ENCODE results near the gene TRMT2A.
A peak's percentile ranks its signal among the peaks of the same experiment; 100 is the strongest.
"Not testable (repeated sequence)": the region's sequence is repeated elsewhere in the genome, so short reads cannot be mapped to it uniquely, and the experiment has no call there.

TRMT2A gene, protein sequence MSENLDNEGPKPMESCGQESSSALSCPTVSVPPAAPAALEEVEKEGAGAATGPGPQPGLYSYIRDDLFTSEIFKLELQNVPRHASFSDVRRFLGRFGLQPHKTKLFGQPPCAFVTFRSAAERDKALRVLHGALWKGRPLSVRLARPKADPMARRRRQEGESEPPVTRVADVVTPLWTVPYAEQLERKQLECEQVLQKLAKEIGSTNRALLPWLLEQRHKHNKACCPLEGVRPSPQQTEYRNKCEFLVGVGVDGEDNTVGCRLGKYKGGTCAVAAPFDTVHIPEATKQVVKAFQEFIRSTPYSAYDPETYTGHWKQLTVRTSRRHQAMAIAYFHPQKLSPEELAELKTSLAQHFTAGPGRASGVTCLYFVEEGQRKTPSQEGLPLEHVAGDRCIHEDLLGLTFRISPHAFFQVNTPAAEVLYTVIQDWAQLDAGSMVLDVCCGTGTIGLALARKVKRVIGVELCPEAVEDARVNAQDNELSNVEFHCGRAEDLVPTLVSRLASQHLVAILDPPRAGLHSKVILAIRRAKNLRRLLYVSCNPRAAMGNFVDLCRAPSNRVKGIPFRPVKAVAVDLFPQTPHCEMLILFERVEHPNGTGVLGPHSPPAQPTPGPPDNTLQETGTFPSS

GRCh38 chr22:20116951-20117632 is at the start of gene TRMT2A:
TRMT2A (minus strand) TSS chr22:20117226; CDS start chr22:20116906, 320 bp downstream.
- peak; percentile 99 for DNase-seq (ENCODE audit: low read depth, low spot score)

DNA sequence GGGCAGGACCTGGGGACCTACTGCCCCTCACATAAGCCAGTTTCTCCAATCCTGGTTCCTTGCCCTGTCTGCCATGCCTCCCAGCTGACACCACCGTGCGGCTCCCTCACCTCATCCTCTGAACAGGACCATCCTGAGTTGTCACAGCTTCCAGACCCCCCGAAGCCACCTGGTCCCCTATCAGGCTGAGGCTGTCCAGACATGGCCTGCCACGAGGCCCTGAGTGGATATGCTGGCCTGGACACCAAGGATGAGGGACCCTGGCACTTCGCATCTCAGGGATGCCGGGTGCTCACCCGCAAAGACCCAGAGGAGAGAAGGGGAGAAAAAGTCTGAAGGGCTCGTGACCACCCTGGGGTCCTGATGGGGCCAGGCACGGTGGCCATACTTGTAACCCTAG is 49.7 kb upstream of the TRMT2A start:
- no peak for DNase-seq (ENCODE audit: low read depth, low spot score)

DNA sequence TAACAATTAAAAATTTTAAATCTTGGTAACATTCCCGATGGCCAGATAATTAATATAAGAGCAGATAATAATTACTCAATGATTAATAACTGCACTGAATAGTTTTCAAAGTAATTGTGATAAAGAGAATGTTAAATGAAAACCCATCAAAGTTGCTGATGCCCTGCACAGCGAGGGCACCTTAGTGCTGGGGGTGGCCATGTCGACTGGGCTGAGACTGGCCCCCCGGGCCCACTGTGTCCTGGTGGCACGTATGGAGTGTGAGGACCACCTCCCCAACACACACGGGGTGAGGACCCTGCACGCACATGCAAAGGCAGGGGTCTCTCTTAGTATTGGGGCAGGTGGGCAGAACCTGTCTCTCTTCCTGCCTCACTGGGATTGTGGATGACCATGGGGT is 48.9 kb upstream of the TRMT2A start:
- DNase-seq (ENCODE audit: low read depth, low spot score) = no peak

- no peak for DNase-seq (ENCODE audit: low read depth, low spot score)
Measured at GRCh38 chr22:20165421-20165820, 48.4 kb upstream of the TRMT2A start.

- no peak for DNase-seq (ENCODE audit: low read depth, low spot score)
Measured at GRCh38 chr22:20164863-20165262, 47.8 kb upstream of the TRMT2A start.

DNA sequence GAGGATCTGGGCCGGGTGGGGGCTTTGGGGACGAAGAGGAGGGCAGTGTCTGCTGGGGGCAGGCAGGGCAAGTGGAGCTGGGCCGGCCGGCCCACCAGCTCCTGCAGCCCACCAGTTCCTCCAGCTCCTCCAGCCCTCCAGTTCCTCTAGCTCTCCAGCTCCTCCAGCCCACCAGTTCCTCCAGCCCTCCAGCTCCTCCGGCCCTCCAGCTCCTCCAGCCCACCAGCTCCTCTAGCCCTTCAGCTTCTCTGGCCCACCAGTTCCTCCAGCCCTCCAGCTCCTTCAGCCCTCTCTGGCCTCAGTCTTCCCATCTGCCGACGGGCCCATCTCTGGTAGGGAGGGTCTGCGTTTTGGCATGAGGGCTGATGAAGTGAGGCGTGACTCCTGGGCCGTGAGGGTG is 43.0 kb upstream of the TRMT2A start:
- DNase-seq (ENCODE audit: low read depth, low spot score) = no peak

DNA sequence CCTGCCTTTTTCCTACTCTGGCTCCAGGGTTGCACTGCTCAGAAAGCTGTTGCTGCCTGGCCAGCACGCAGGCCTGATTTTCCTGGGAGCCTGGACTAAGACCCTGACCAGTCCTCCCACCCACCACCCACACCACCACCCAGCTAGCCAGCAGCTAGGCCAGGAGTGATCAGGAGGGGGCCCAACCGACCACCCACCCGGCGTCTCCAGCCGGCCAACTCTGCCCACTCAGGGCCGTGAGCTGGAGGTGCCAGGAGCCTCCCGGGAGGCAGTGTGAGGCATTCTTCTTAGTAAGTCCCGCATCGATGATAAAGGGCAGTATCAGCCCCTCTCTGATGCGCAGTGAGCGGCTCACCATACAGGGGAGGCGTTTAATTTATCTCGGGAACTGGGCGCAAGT is 42.5 kb upstream of the TRMT2A start:
- not testable (repeated sequence) for DNase-seq (ENCODE audit: low read depth, low spot score)

DNA sequence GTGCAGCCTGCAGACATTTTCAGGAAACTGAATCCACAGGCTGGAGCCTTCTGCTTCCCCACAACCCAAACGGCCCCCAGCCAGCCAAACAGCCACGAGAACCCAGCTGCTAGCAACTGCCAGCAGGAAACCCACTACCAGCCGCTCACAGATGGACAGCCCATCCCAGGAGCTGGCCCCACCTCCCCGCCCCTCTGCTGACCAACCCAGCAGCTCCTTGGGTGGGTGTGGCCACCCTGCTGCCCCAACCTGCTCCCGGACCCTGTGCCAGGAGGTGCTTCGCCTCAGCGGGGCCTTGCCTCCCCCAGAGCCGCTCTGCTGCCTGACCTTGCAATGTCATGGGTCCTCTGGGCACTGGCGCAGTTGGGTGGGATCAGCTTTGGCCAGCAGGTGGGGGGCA is 42.0 kb upstream of the TRMT2A start:
- peak; percentile 57 for DNase-seq (ENCODE audit: low read depth, low spot score)

- no peak for DNase-seq (ENCODE audit: low read depth, low spot score)
Measured at GRCh38 chr22:20158391-20159036, 41.5 kb upstream of the TRMT2A start.

- DNase-seq (ENCODE audit: low read depth, low spot score) = no peak
Measured at GRCh38 chr22:20157430-20158183, 40.6 kb upstream of the TRMT2A start.

DNA sequence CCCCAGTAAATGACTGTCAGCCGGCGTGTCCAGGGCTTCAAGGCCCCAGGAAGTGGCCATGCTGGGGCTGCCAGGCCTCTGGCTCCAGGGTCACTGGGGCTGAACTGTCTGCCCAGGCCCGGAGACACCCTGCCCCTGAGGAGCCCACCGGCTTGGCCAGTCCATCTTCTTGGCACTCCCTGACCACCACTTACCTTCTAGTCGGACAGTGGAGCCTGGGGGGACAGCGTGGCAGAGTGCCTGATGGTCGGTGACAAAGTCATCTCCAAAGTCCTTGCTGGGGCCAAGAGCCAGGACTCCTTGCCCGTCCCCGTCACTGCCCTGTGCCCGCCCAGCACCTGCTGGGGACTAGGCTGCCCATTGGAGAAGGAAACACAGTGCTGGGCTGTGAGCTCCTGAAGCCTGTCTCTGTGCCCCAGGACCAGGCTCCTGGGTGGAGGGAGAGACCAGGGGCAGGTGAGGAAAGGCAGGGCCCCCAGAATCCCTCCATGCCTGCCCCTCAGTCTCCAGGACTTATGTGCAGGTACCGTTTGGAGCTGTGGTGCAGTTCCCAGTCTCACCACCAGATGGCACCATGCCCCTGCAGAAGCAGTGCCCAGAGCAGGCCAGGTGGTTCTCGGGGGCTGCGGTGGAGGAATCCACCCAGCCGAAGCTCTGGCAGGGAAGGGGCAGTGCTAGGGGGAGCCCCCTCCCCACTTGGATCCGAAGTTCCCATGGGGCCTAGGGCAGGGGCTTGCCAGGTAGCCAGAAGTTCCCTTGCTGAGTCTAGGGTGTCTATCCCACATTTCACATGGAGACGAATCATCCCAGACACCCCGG is 39.8 kb upstream of the TRMT2A start:
- peak; percentile 91 for DNase-seq (ENCODE audit: low read depth, low spot score)

DNA sequence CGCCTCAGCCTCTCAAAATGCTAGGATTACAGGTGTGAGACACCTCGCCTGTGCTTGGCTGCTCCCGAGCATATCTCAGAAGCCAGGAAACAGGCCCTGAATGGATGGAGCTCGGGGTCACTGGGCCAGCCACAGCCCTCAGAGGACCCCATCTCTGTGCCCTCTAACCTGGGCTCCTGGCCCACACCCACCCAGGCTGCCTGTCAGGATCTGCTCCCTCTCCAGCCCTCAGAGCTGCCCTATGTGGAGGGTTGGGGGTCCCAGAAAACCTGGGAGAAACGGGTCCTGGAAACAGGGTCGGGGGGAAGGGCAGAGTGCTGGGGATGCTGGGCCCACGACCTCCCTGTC is 39.0 kb upstream of the TRMT2A start:
- DNase-seq (ENCODE audit: low read depth, low spot score) = no peak

DNA sequence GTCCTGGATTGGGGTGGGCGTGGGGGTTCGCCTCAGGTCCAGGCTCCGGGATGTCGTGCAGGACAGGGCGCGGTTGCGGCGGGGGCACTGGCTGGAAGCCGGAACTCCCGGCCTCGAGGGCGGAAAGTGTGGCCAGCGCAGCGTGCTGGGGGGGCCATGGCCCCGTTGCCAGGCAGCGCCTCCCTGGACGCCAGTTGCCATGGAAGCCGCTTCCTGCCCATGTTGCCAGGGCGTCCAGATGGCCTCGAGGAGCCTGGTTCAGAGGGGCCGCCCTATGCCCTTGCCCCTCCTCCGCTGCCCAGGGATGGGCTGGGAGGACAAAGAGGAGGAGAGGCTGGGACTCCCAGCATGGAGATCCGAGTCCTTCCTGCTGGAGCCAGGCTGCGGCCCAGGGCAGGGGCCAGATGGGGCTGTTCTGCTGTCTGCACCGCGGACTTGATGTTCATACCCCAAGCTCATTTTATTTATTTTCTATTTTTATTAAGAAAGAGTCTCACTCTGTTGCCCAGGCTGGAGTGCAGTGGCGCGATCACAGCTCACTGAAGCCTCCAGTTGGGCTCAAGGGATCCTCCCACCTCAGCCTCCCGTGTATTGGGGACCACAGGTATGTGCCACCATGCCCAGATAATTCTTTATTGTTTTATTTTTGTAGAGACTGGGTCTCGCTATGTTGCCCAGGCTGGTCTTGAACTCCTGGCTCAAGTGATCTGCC is 38.5 kb upstream of the TRMT2A start:
- DNase-seq (ENCODE audit: low read depth, low spot score) = no peak

DNA sequence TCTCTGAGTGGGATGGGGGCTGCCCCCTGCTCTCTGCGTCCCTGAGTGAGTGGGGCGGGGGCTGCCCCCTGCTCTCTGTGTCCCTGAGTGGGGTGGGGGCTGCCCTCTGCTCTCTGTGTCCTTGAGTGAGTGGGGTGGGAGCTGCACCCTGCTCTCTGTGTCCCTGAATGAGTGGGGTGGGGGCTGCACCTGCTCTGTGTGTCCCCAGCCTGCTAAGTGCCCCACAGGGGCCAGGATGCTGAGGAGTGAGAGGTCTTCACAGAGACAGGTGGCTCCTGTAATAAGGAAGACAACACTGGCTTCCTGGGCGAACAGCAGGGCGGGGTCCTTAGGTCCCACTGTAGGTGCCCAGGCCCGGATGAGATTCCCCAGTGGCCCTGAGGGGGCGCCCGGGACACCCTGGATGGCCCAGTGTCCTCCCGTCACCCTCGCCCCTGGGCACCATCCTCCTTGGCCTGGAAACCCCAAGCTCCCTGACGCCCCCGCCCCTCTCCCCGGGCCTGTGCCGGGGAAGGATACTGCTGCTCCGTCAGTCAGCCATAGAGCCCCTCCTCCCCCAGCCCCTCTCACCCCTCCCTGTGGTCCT is 37.7 kb upstream of the TRMT2A start:
- no peak for DNase-seq (ENCODE audit: low read depth, low spot score)

GRCh38 chr22:20153945-20154344 is 36.9 kb upstream of the TRMT2A start:
- DNase-seq (ENCODE audit: low read depth, low spot score) = peak; percentile 44

DNA sequence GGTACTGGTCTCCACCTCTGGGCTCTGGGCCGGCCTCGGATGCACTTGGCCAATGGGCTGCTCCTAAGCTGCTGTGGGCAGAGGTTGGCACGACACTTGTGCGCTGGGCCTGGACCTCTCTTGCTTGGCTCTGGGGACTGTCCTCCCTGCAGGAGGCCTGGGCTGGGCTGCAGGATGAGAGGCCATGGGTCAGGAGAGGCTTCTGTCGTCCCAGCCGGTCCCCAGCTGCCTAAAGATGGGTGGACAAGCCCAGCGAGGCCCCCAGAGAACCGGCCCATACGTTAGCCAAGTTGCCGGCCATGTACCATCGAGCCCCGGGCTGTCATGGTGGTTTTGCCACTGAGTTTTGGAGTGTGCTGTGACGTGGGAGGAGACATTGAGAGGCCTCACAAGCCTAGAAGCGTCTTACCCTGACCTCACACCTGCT is 35.5 kb upstream of the TRMT2A start:
- no peak for DNase-seq (ENCODE audit: low read depth, low spot score)

DNA sequence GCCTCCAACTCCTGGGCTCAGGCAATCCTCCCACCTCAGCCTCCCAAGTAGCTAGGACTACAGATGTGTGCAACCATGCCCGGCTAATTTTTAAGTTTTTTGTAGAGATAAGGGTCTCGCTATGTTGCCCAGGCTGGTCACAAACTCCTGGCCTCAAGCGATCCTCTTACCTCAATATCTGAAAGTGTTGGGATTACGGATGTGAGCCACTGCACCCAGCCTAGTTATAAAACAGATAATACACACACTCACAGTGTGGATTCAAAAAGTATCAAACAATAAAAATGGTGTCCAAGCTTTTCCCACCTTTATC is 34.2 kb upstream of the TRMT2A start:
- DNase-seq (ENCODE audit: low read depth, low spot score) = no peak

GRCh38 chr22:20150381-20151275 is 33.6 kb upstream of the TRMT2A start, which contains the start of gene CCDC188:
CCDC188 (minus strand) TSS chr22:20151055; CDS start chr22:20150986, 69 bp downstream.
- DNase-seq (ENCODE audit: low read depth, low spot score) = no peak

Measured in ELF-1 (cell line).